Parietal lobe (tissue), 1 donor: ENCODE results near the gene PCDHGA10. TPM values are rescaled to one million over a fixed set of nuclear protein-coding genes. Genes with fewer than 3 reads are reported as not detected.

Source experiments
- total RNA-seq: library from RNA; depleted of rRNA; stranded (reverse); fragments of >200 nt; gene quantifications from one replicate; pipeline ENCODE4 v1.2.3, GENCODE V29; 2014

PCDHGA10 gene
- total RNA-seq: 36.3 TPM

GRCh38 chr5:141412854-141413539, at the start of gene PCDHGA10:
PCDHGA10 (plus strand) TSS chr5:141412987; CDS start chr5:141413176, 189 bp downstream.

DNA sequence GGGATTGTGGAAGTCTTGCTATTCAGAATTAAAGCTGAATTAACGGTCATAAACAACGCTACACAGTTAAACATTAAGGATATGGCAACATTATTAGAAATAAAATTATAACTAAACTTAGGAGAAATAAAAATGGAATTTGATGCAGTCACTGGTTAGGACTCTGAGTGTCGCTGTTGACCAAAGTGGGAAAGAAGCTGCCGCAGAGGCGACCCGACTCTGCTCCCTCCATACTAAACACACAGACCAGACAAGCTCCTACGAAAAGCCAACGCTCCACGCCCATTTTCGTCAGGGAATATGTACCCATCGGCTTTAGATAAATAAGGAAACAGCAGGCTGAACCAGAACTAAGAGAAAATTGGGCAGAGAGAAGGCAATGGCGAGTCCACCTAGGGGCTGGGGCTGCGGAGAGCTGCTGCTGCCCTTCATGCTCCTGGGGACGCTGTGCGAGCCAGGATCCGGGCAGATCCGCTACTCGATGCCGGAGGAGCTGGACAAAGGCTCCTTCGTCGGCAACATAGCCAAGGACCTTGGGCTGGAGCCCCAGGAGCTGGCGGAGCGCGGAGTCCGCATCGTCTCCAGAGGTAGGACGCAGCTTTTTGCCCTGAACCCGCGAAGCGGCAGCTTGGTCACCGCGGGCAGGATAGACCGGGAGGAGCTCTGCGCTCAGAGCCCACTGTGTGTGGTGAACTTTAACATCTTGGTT, 48.7 kb upstream of the PCDHGA10 start, which contains the start of gene PCDHGA5:
Gene PCDHGA5, plus strand, starts transcription at position 211 of the 709 bp plus-strand sequence. Its CDS starts 169 bp downstream, at position 380.

DNA sequence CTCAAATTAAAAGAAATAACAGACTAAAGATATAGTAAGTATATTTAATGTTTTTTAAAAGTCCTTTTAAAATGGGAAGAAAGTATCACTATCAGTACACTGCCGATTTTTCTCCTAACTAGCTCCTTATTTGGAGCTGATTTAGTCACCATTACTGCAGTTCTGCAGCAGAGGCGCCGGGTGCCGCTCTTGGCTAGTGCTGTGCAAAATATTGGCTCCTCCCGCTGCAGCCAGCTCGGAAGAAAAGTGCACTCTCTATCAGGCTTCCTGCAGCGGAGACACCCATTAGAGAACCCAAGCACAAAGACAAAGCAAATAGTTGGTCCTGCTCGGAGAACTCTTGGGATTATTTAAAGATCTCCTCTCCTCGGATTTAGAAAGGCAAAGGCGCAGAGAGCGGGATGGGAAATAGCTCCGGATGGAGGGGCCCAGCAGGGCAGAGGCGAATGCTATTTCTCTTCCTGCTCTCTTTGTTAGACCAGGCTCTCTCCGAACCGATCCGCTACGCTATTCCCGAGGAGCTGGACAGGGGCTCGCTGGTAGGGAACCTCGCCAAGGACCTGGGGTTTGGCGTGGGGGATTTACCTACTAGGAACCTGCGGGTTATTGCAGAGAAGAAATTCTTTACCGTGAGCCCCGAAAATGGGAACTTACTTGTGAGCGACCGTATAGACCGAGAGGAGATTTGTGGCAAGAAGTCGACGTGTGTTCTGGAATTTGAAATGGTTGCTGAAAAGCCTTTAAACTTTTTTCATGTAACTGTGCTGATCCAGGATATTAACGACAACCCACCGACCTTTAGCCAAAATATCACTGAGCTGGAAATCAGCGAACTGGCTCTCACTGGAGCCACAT, 42.6 kb upstream of the PCDHGA10 start, which contains the start of gene PCDHGB3:
Gene PCDHGB3, plus strand, starts transcription at position 249 of the 855 bp plus-strand sequence. Its CDS starts 153 bp downstream, at position 402.

GRCh38 chr5:141373673-141374317, 39.0 kb upstream of the PCDHGA10 start, which contains the start of gene PCDHGA6:
PCDHGA6 (plus strand) TSS chr5:141373891; CDS start chr5:141374084, 193 bp downstream.

DNA sequence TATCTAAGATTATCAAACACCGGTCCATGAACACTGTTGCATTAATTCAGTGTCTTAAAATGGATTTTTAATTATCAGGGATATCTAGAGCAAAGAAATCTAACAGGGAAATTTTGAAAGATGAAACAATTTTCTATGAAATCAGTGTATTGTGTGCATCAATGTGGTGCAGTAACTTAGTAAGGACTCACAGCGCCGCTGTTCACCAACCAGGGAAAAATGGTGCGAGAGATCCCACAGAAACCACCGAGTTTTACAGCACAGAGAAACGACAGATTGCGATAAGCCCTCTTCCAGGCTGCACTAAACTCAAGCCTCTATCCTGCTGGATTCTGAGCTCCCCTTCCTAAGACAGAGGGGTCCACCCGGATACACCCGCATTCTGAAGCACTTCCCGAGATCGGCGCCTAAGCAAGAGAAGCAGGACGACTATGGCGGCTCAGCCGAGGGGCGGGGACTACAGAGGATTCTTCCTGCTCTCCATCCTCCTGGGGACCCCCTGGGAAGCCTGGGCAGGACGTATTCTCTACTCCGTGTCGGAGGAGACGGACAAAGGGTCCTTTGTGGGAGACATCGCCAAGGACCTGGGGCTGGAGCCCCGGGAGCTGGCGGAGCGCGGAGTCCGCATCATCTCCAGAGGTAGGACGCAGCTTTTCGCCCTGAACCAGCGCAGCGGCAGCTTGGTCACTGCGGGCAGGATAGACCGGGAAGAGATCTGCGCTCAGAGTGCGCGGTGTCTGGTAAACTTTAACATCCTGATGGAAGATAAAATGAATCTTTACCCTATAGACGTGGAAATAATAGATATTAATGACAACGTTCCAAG, 30.1 kb upstream of the PCDHGA10 start, which contains the start of gene PCDHGA7:
Gene PCDHGA7, plus strand, starts transcription at position 274 of the 826 bp plus-strand sequence. Its CDS starts 158 bp downstream, at position 432.

DNA sequence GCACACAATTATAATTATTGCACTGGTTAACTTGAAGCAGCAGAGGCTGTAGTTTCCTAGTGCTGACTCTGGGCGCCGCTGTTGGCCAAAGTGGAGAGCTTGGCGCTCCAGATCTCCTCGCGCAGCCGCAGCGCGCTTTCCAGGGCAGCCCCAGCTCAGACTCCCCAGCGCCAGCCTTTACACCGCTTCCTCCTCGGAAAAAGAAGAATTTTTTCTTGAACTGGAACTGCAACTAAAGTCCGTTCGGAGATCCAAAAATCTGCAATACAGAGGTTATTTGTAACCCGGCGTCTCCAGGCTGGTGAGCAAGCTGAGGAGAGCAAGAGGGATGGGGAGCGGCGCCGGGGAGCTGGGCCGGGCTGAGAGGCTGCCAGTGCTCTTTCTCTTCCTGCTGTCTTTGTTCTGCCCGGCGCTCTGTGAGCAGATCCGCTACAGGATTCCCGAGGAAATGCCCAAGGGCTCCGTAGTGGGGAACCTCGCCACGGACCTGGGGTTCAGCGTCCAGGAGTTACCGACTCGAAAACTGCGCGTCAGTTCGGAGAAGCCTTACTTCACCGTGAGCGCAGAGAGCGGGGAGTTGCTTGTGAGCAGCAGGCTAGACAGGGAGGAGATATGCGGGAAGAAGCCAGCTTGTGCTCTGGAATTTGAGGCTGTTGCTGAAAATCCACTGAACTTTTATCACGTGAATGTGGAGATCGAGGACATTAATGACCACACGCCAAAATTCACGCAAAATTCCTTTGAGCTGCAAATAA, 25.1 kb upstream of the PCDHGA10 start, which contains the start of gene PCDHGB4:
Gene PCDHGB4, plus strand, starts transcription at position 142 of the 755 bp plus-strand sequence. Its CDS starts 187 bp downstream, at position 329.

DNA sequence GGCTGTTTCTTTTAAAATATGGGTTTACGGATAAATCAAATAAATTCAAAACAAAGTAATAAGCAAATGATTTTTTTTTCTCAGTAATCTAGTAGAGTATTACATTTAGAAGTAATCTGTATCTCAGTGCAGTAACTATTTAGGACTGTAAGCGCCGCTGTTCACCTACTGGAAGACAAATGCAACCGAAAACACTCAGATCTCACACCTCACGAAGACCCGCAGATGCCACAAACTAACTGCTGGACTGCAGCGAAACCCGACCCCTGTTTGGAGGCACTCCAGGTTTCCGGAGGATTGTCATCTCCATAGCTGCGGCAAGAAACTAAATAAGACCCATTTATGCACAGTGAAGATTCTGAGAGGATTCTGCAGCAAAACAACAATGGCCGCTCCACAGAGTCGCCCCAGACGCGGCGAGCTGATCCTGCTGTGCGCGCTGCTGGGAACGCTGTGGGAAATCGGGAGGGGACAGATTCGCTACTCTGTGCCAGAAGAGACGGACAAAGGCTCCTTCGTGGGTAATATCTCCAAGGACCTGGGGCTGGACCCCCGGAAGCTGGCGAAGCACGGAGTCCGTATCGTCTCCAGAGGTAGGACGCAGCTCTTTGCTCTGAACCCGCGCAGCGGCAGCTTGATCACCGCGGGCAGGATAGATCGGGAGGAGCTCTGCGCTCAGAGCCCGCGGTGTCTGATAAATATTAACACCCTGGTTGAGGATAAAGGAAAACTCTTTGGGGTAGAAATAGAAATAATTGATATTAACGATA, 20.2 kb upstream of the PCDHGA10 start, which contains the start of gene PCDHGA8:
Gene PCDHGA8, plus strand, starts transcription at position 205 of the 770 bp plus-strand sequence. Its CDS starts 181 bp downstream, at position 386.

GRCh38 chr5:141397756-141398551, 14.8 kb upstream of the PCDHGA10 start, which contains the start of gene PCDHGB5:
PCDHGB5 (plus strand) TSS chr5:141397947; CDS start chr5:141398128, 181 bp downstream.

GRCh38 chr5:141402553-141403243, 10.1 kb upstream of the PCDHGA10 start, which contains the start of gene PCDHGA9:
PCDHGA9 (plus strand) TSS chr5:141402778; CDS start chr5:141402953, 175 bp downstream.

GRCh38 chr5:141407790-141408505, 4.8 kb upstream of the PCDHGA10 start, which contains the start of gene PCDHGB6:
PCDHGB6 (plus strand) TSS chr5:141408021; CDS start chr5:141408203, 182 bp downstream.

GRCh38 chr5:141417494-141418172, 4.8 kb downstream of the PCDHGA10 start, which contains the start of gene PCDHGB7:
PCDHGB7 (plus strand) TSS chr5:141417677; CDS start chr5:141417860, 183 bp downstream.

GRCh38 chr5:141420855-141421488, 8.2 kb downstream of the PCDHGA10 start, which contains the start of gene PCDHGA11:
PCDHGA11 (plus strand) TSS chr5:141421051; CDS start chr5:141421228, 177 bp downstream.

DNA sequence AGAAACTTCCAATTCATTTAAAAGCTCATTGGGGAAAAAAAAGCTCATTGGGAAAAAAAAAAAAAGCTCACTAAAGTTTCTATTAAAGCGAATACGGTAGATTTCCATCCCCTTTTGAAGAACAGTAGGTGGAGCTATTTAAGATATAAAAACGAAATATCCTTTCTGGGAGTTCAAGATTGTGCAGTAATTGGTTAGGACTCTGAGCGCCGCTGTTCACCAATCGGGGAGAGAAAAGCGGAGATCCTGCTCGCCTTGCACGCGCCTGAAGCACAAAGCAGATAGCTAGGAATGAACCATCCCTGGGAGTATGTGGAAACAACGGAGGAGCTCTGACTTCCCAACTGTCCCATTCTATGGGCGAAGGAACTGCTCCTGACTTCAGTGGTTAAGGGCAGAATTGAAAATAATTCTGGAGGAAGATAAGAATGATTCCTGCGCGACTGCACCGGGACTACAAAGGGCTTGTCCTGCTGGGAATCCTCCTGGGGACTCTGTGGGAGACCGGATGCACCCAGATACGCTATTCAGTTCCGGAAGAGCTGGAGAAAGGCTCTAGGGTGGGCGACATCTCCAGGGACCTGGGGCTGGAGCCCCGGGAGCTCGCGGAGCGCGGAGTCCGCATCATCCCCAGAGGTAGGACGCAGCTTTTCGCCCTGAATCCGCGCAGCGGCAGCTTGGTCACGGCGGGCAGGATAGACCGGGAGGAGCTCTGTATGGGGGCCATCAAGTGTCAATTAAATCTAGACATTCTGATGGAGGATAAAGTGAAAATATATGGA, 17.7 kb downstream of the PCDHGA10 start, which contains the start of gene PCDHGA12:
Gene PCDHGA12, plus strand, starts transcription at position 176 of the 782 bp plus-strand sequence. Its CDS starts 253 bp downstream, at position 429.

